ENCODE results near the gene IZUMO3.
"Not testable (repeated sequence)": the region's sequence is repeated elsewhere in the genome, so short reads cannot be mapped to it uniquely, and the experiment has no call there.

The IZUMO3 gene

GRCh38 chr9:24545847-24546522 is at the start of gene IZUMO3:
Gene IZUMO3, minus strand, starts transcription at chr9:24545897. Its CDS starts 248 bp downstream, at chr9:24545649.
- in situ Hi-C loops (cut with HindIII; ENCODE audit: low sequenced_read_pairs): no loop called here
- no peak within 1 kb of the TSS for H3K4me3 ChIP-seq (ENCODE audit: low read depth, low read length)
- DNase-seq (ENCODE audit: low read depth): no peak
- TF ChIP-seq CTCF (IDR thresholded peaks at IDR 0.05; ENCODE audit: low read depth, low read length, missing control alignments): no peak

- in situ Hi-C loops (cut with HindIII; ENCODE audit: low sequenced_read_pairs): no loop called here
- no peak for TF ChIP-seq CTCF (IDR thresholded peaks at IDR 0.05; ENCODE audit: low read depth, low read length, missing control alignments)
- no peak overlapping the region for H3K4me3 ChIP-seq (ENCODE audit: low read depth, low read length)
- DNase-seq (ENCODE audit: low read depth): no peak
Observed at GRCh38 chr9:24594234-24594850, 48.6 kb upstream of the IZUMO3 start.

GRCh38 chr9:24590432-24590831 is 44.7 kb upstream of the IZUMO3 start:
- DNase-seq (ENCODE audit: low read depth): no peak
- no peak for TF ChIP-seq CTCF (IDR thresholded peaks at IDR 0.05; ENCODE audit: low read depth, low read length, missing control alignments)
- H3K4me3 ChIP-seq (ENCODE audit: low read depth, low read length): no peak overlapping the region
- in situ Hi-C loops (cut with HindIII; ENCODE audit: low sequenced_read_pairs): no loop called here

- H3K4me3 ChIP-seq (ENCODE audit: low read depth, low read length): no peak overlapping the region
- no peak for TF ChIP-seq CTCF (IDR thresholded peaks at IDR 0.05; ENCODE audit: low read depth, low read length, missing control alignments)
- in situ Hi-C loops (cut with HindIII; ENCODE audit: low sequenced_read_pairs): no loop called here
- no peak for DNase-seq (ENCODE audit: low read depth)
Observed at GRCh38 chr9:24587883-24588282, 42.2 kb upstream of the IZUMO3 start.

GRCh38 chr9:24582146-24583126 is 36.7 kb upstream of the IZUMO3 start:
- DNase-seq (ENCODE audit: low read depth): no peak
- H3K4me3 ChIP-seq (ENCODE audit: low read depth, low read length): no peak overlapping the region
- TF ChIP-seq CTCF (IDR thresholded peaks at IDR 0.05; ENCODE audit: low read depth, low read length, missing control alignments): no peak
- in situ Hi-C loops (cut with HindIII; ENCODE audit: low sequenced_read_pairs): no loop called here

- H3K4me3 ChIP-seq (ENCODE audit: low read depth, low read length); DNase-seq (ENCODE audit: low read depth); in situ Hi-C loops (cut with HindIII; ENCODE audit: low sequenced_read_pairs): not testable (repeated sequence)
Observed at GRCh38 chr9:24580005-24580404, 34.3 kb upstream of the IZUMO3 start.
